ENCODE results near the gene FAM13C.

DNA sequence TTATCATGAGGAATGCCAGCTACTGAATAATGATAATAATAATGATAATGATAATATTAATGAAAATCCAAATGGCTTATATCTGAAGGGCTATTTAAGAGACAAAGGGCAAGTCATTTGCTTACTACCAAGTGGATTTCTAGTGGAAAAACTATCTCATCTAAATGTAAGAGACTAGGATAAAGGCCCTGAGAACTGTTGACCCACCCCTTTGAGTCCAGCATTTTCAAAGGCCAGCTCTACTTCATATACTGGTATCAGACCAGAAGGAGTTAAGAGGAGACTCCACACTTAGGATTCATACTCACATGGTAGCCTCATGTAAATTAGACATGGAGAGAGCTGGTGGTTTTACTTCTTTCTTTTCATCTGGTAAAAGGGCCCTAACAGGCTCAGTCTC is 109.9 kb downstream of the FAM13C start:
- TF ChIP-seq PPARD (CRISPR knock-in tag; IDR thresholded peaks at IDR 0.05) (no peak), ZNF282 (CRISPR knock-in tag; IDR thresholded peaks at IDR 0.05) (no peak), MAFG (tag; conservative IDR thresholded peaks at IDR 0.05) (no peak), BCL6 (CRISPR knock-in tag; IDR thresholded peaks at IDR 0.05) (no peak), MYC (IDR thresholded peaks at IDR 0.05; ENCODE audit: low read depth, low read length) (no peak), MYC (CRISPR knock-in tag; IDR thresholded peaks at IDR 0.05; ENCODE audit: borderline replicate concordance, low read depth) (no peak), MIER1 (IDR thresholded peaks at IDR 0.05; ENCODE audit: low read depth) (no peak), ZBTB7A (IDR thresholded peaks at IDR 0.05; ENCODE audit: borderline replicate concordance, control insufficient read depth, low read depth, low read length) (no peak), TCF7 (IDR thresholded peaks at IDR 0.05; ENCODE audit: borderline replicate concordance) (no peak), FOXP1 (CRISPR knock-in tag; IDR thresholded peaks at IDR 0.05) (no peak), PTTG1 (tag; IDR thresholded peaks at IDR 0.05; ENCODE audit: low read depth) (no peak), ZNF146 (CRISPR knock-in tag; IDR thresholded peaks at IDR 0.05; ENCODE audit: unreplicated experiment) (no peak), NR3C1 (CRISPR knock-in tag; IDR thresholded peaks at IDR 0.05) (no peak), POLR2A (conservative IDR thresholded peaks at IDR 0.05) (no peak)
- TF ChIP-seq, protein P1, sequence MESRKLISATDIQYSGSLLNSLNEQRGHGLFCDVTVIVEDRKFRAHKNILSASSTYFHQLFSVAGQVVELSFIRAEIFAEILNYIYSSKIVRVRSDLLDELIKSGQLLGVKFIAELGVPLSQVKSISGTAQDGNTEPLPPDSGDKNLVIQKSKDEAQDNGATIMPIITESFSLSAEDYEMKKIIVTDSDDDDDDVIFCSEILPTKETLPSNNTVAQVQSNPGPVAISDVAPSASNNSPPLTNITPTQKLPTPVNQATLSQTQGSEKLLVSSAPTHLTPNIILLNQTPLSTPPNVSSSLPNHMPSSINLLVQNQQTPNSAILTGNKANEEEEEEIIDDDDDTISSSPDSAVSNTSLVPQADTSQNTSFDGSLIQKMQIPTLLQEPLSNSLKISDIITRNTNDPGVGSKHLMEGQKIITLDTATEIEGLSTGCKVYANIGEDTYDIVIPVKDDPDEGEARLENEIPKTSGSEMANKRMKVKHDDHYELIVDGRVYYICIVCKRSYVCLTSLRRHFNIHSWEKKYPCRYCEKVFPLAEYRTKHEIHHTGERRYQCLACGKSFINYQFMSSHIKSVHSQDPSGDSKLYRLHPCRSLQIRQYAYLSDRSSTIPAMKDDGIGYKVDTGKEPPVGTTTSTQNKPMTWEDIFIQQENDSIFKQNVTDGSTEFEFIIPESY (CRISPR knock-in tag; IDR thresholded peaks at IDR 0.05), result no peak
